Suprapubic skin (tissue), 3 donors: Measurements from ENCODE around the gene OGA.

Experiments used
- CTCF ChIP-seq, 2 donors: fragments of 200-600 bp in 1 of 2; fragments of 450-650 bp in 1 of 2; sonication (generic) in 1 of 2; IDR thresholded peaks; one replicate each; pipeline ENCODE4 v1.5.1; 2016 to 2019; ENCODE audit warnings: antibody characterized with exemption in 2 of 2, mild to moderate bottlenecking in 1 of 2, moderate library complexity in 1 of 2
- EP300 ChIP-seq: sonication (generic); formaldehyde crosslinking; IDR thresholded peaks from one replicate; pipeline ENCODE4 v1.6.1; 2017; ENCODE audit warnings: antibody characterized with exemption

GRCh38 chr10:101840102-101840684 lies 21.9 kb upstream of the OGA start:
- TF ChIP-seq CTCF (IDR thresholded peaks at IDR 0.05), result no peak
- TF ChIP-seq EP300, result no peak
